ENCODE results near the gene NRG2.

DNA sequence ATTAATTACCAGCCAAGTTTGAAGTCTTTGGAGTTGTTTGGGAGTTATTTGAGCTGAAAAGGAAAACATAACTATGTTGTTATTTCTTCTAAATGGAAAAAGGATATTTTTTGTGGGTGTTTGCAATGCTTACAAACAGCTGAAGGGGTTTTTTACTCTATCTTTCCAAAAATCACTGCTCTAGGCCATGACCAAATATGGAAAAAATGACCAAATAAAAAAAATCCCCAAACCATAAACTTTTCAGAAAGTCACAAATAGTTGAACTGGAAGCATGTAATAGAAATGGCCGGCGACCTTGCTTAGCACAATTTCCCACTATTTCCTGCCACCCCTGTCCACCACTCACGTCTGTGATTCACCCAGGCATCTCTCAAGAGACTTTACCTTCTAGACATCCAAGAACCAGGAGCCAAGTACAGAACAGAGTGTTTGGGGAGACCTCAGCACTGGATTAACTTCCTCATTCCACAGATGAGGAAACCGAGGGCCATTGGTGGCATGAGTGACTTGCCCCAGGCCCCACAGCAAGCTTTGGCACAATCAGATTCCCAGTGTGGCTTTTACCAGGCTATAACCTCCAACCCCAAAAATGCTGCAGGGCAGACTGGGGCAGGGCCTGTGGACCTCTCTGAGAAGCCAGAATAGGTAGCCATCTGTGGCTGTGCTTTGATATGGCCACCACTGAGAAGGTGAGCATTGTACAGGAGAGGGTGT lies 84.5 kb downstream of the NRG2 start:
- no peak for TF ChIP-seq CTCF (IDR thresholded peaks at IDR 0.05)
- TF ChIP-seq POLR2AphosphoS5 (IDR thresholded peaks at IDR 0.05): no peak
- TF ChIP-seq POLR2A (IDR thresholded peaks at IDR 0.05): no peak

Data from breast epithelium (tissue), 3 donors.